SK-N-SH (cell line): ENCODE data around the gene HSBP1. TPM values are rescaled to one million over a fixed set of nuclear protein-coding genes. Genes with fewer than 3 reads are reported as not detected.

Experiments used
- CTCF ChIA-PET: fragments of 300-600, 350-600 bp; formaldehyde crosslinking; extraction: SDS; loops from one replicate; lab custom pipeline; 2021; lab: Yijun Ruan, JAX
- POLR2A ChIA-PET: fragments of 350-600 bp; sonication (Branson Sonifier 250); formaldehyde crosslinking; extraction: SDS; loops from one replicate; lab custom pipeline; 2020; ENCODE audit warnings: antibody characterized with exemption, inconsistent platforms; lab: Yijun Ruan, JAX
- DNase-seq: peaks from one replicate; pipeline ENCODE4 v3.0.0; 2012
- H2AFZ ChIP-seq: fragments of 200-600 bp; sonication (generic); 2 replicates; pipeline ENCODE4 v1.8.1; 2016; ENCODE audit warnings: antibody characterized with exemption, mild to moderate bottlenecking, low read depth
- H3F3A ChIP-seq: fragments of 200-600 bp; sonication (generic); replicated peaks from 2 replicates; pipeline ENCODE3; 2016; ENCODE audit warnings: antibody characterized with exemption, mild to moderate bottlenecking; ENCODE audit not compliant: insufficient read depth
- H3K27ac ChIP-seq, 2 experiments: fragments of 200-500 bp in 1 of 2; fragments of 200-600 bp in 1 of 2; sonication (Bioruptor generic) in 1 of 2; sonication (generic), shearing (Covaris generic) in 1 of 2; 2 replicates each; pipeline versions ENCODE4 v1.5.1 to v1.6.1; 2014 to 2016; ENCODE audit warnings: low read depth in 2 of 2, inconsistent platforms in 1 of 2, low read length in 1 of 2, mild to moderate bottlenecking in 1 of 2, mixed read lengths in 1 of 2
- H3K27me3 ChIP-seq: fragments of 200-600 bp; sonication (generic), shearing (Covaris generic); 2 replicates; pipeline ENCODE4 v1.6.1; 2016; ENCODE audit warnings: mixed run types; ENCODE audit not compliant: insufficient read depth
- H3K36me3 ChIP-seq, 2 experiments: fragments of 200-500 bp in 1 of 2; fragments of 200-600 bp in 1 of 2; sonication (Bioruptor generic) in 1 of 2; sonication (generic) in 1 of 2; replicated peaks in 1 of 2; 2 replicates each; pipeline versions ENCODE3 to v1.5.1; 2014 to 2016; ENCODE audit warnings: low read length in 1 of 2, mild to moderate bottlenecking in 1 of 2; ENCODE audit not compliant: insufficient read depth in 2 of 2, control insufficient read depth in 1 of 2
- H3K4me1 ChIP-seq, 2 experiments: fragments of 200-500 bp in 1 of 2; fragments of 200-600 bp in 1 of 2; sonication (Bioruptor generic) in 1 of 2; sonication (generic), shearing (Covaris generic) in 1 of 2; 2 replicates each; pipeline versions ENCODE4 v1.5.1 to v1.6.1; 2014 to 2016; ENCODE audit warnings: low read depth in 1 of 2, low read length in 1 of 2, mixed run types in 1 of 2; ENCODE audit not compliant: insufficient read depth in 2 of 2, control insufficient read depth in 1 of 2
- H3K4me2 ChIP-seq: fragments of 200-600 bp; sonication (generic), shearing (Covaris generic); 2 replicates; pipeline ENCODE4 v1.6.1; 2017; ENCODE audit warnings: mixed run types
- H3K4me3 ChIP-seq, 2 experiments: fragments of 200-500 bp in 1 of 2; fragments of 200-600 bp in 1 of 2; sonication (Bioruptor generic) in 1 of 2; sonication (generic), shearing (Covaris generic) in 1 of 2; 2 replicates each; pipeline versions ENCODE4 v1.5.1 to v1.8.1; 2014 to 2016; ENCODE audit warnings: low read depth in 2 of 2, inconsistent platforms in 1 of 2, low read length in 1 of 2, mild to moderate bottlenecking in 1 of 2, mixed read lengths in 1 of 2, moderate library complexity in 1 of 2
- H3K79me2 ChIP-seq: fragments of 200-600 bp; sonication (generic); 2 replicates; pipeline ENCODE4 v1.8.1; 2017; ENCODE audit warnings: mild to moderate bottlenecking; ENCODE audit not compliant: insufficient read depth
- H3K9ac ChIP-seq: fragments of 200-600 bp; sonication (generic); 2 replicates; pipeline ENCODE4 v1.6.1; 2017; ENCODE audit warnings: mixed run types
- H3K9me2 ChIP-seq: fragments of 200-600 bp; sonication (generic); 2 replicates; pipeline ENCODE4 v1.6.1; 2017; ENCODE audit warnings: mixed run types
- H3K9me3 ChIP-seq: fragments of 200-600 bp; sonication (generic); 2 replicates; pipeline ENCODE4 v1.6.1; 2017; ENCODE audit warnings: mixed run types, mild to moderate bottlenecking, moderate library complexity
- H4K20me1 ChIP-seq: fragments of 200-600 bp; sonication (generic); 2 replicates; pipeline ENCODE4 v1.6.1; 2017; ENCODE audit warnings: mild to moderate bottlenecking, mixed run types; ENCODE audit not compliant: insufficient read depth
- CTCF ChIP-seq: fragments of 200-600 bp; sonication (generic); IDR thresholded peaks from 2 replicates; pipeline ENCODE4 v1.6.1; 2017; ENCODE audit warnings: antibody characterized with exemption, mild to moderate bottlenecking, moderate library complexity
- ELF1 ChIP-seq: IDR thresholded peaks from 2 replicates; pipeline ENCODE4 v1.4.0; 2012
- EP300 ChIP-seq, 2 experiments: IDR thresholded peaks; 2 replicates each; pipeline versions ENCODE4 v1.4.0 to v1.6.1; 2012; ENCODE audit warnings: borderline replicate concordance in 1 of 2, low read depth in 1 of 2, low read length in 1 of 2
- FOXJ3 ChIP-seq: sonication (generic); formaldehyde crosslinking; IDR thresholded peaks from 2 replicates; pipeline ENCODE4 v1.5.1; 2020; ENCODE audit warnings: mild to moderate bottlenecking, missing genetic modification reagents
- FOXM1 ChIP-seq: IDR thresholded peaks from 2 replicates; pipeline ENCODE4 v1.4.0; 2012; ENCODE audit warnings: low read depth, mild to moderate bottlenecking
- GATA2 ChIP-seq: sonication (generic); formaldehyde crosslinking; IDR thresholded peaks from 2 replicates; pipeline ENCODE4 v1.5.0; 2020; ENCODE audit warnings: mild to moderate bottlenecking, missing genetic modification reagents
- JUND ChIP-seq: IDR thresholded peaks from 2 replicates; pipeline ENCODE4 v1.4.0; 2012
- MEF2A ChIP-seq: IDR thresholded peaks from 2 replicates; pipeline ENCODE4 v1.4.0; 2012; ENCODE audit warnings: low read depth, borderline replicate concordance
- POLR2AphosphoS5 ChIP-seq: IDR thresholded peaks from 2 replicates; pipeline ENCODE4 v1.6.1; 2012; ENCODE audit warnings: low read depth, low read length
- RAD21 ChIP-seq: IDR thresholded peaks from 2 replicates; pipeline ENCODE4 v1.6.1; 2012; ENCODE audit warnings: mild to moderate bottlenecking, low read length
- RCOR1 ChIP-seq: fragments of 150-350 bp; IDR thresholded peaks from 2 replicates; pipeline ENCODE4 v1.6.1; 2017; ENCODE audit warnings: antibody characterized with exemption, low read length
- SIN3A ChIP-seq: IDR thresholded peaks from 2 replicates; pipeline ENCODE4 v1.6.1; 2012; ENCODE audit warnings: low read depth, mild to moderate bottlenecking, low read length, moderate library complexity, borderline replicate concordance
- SMC3 ChIP-seq: IDR thresholded peaks from 2 replicates; pipeline ENCODE4 v1.6.1; 2012; ENCODE audit warnings: low read depth, low read length, improper control_type of control experiment
- TAF1 ChIP-seq: IDR thresholded peaks from 2 replicates; pipeline ENCODE4 v1.6.1; 2012; ENCODE audit warnings: low read depth, mild to moderate bottlenecking, low read length, moderate library complexity, borderline replicate concordance
- TCF12 ChIP-seq: IDR thresholded peaks from 2 replicates; pipeline ENCODE4 v1.4.0; 2012
- WGBS: methylation state at CpG from one replicate; pipeline ENCODE4 v1.1.6; 2017; ENCODE audit warnings: low lambda C conversion rate; 5-methylcytosine and 5-hydroxymethylcytosine counted together
- polyA plus RNA-seq, 3 experiments: library from polyadenylated mRNA; depleted of rRNA; stranded (reverse); fragments of >200 nt; gene quantifications; 2 replicates each; pipeline ENCODE4 v1.2.3, GENCODE V29; 2012
- TF ChIP-seq, protein P1 (sequence below): IDR thresholded peaks from 2 replicates; pipeline ENCODE4; 2012

HSBP1 gene
- polyA plus RNA-seq, 1 of the 3 experiments (the other 2 are of a cell fraction), result 177 TPM

GRCh38 chr16:83803811-83804210 is 4.0 kb upstream of the HSBP1 start:
- Histone ChIP-seq H3K9me3 (no peaks in the 10 kb centered on the region), H3K4me2 (no peak overlapping the region), H3F3A (no peaks in the 10 kb centered on the region), H3K9me2 (no peaks in the 10 kb centered on the region), H3K36me3 (no peaks in the 10 kb centered on the region), H3K79me2 (peaks cover 8% of the 10 kb centered on the region), H4K20me1 (no peaks in the 10 kb centered on the region), H3K27me3 (no peaks in the 10 kb centered on the region), H2AFZ (no peak overlapping the region), H3K9ac (no peak overlapping the region), H3K4me1 (peaks cover 0 to 2% of the 10 kb centered on the region in 2 experiments; a peak in 1 of 4 replicates), H3K4me3 (no peak overlapping the region), H3K27ac (no peak overlapping the region)
- TF ChIP-seq SIN3A (no peak), CTCF (no peak), GATA2 (CRISPR knock-in tag) (no peak), SMC3 (no peak), ELF1 (no peak), EP300 (IDR thresholded peaks at IDR 0.05; ENCODE audit: borderline replicate concordance in 1 of 2, low read depth in 1 of 2, low read length in 1 of 2) (no peak), RAD21 (no peak), POLR2AphosphoS5 (no peak), TCF12 (no peak), JUND (no peak), FOXJ3 (CRISPR knock-in tag) (no peak), RCOR1 (no peak)
- TF ChIP-seq, protein P1, sequence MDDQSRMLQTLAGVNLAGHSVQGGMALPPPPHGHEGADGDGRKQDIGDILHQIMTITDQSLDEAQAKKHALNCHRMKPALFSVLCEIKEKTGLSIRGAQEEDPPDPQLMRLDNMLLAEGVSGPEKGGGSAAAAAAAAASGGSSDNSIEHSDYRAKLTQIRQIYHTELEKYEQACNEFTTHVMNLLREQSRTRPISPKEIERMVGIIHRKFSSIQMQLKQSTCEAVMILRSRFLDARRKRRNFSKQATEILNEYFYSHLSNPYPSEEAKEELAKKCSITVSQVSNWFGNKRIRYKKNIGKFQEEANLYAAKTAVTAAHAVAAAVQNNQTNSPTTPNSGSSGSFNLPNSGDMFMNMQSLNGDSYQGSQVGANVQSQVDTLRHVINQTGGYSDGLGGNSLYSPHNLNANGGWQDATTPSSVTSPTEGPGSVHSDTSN, result no peak
- 35% methylated on average over 3 of the region's 3 CpGs for WGBS
- no peak for DNase-seq
- POLR2A ChIA-PET, result no interaction called here
- CTCF ChIA-PET, result no interaction called here

- no peaks in the 10 kb centered on the region for H3K27me3 ChIP-seq
- ChIA-PET POLR2A (no interaction called here), CTCF (no interaction called here)
- H3K9ac ChIP-seq, result no peak overlapping the region
- no peak for DNase-seq
- H3K36me3 ChIP-seq, result peaks cover 0 to 2% of the 10 kb centered on the region in 2 experiments
- no peak overlapping the region for H3K27ac ChIP-seq
- no peaks in the 10 kb centered on the region for H3F3A ChIP-seq
- WGBS, result 65% methylated on average over 5 of the region's 5 CpGs
- no peaks in the 10 kb centered on the region for H3K9me3 ChIP-seq
- no peak overlapping the region for H3K4me2 ChIP-seq
- H3K9me2 ChIP-seq, result no peaks in the 10 kb centered on the region
- peaks cover 14% of the 10 kb centered on the region for H3K79me2 ChIP-seq
- H2AFZ ChIP-seq, result no peak overlapping the region
- TF ChIP-seq RCOR1, result no peak
- no peak for TF ChIP-seq ELF1
- TF ChIP-seq TAF1, result no peak
- no peak for TF ChIP-seq FOXM1
- no peak for TF ChIP-seq EP300 (IDR thresholded peaks at IDR 0.05; ENCODE audit: borderline replicate concordance in 1 of 2, low read depth in 1 of 2, low read length in 1 of 2)
- TF ChIP-seq TCF12, result no peak
- TF ChIP-seq MEF2A, result no peak
- TF ChIP-seq JUND, result no peak
- no peaks in the 10 kb centered on the region for H4K20me1 ChIP-seq
- peaks cover 0 to 7% of the 10 kb centered on the region in 2 experiments; a peak in 1 of 4 replicates for H3K4me1 ChIP-seq
- no peak overlapping the region for H3K4me3 ChIP-seq
Observed at GRCh38 chr16:83804366-83804765, 3.4 kb upstream of the HSBP1 start.
